IMR-90 (cell line): Measurements from ENCODE around the gene TRAF7. TPM values are rescaled to one million over a fixed set of nuclear protein-coding genes. Genes with fewer than 3 reads are reported as not detected.

Experiments
- ATAC-seq: fragments of 200-7000 bp; cut with Tn5 transposase; 2 replicates; pipeline ENCODE4 v1.9.1; 2020; ENCODE audit warnings: low read depth, mild to moderate bottlenecking, moderate library complexity
- BruUV-seq: library from RNA; stranded (reverse); fragments of 400-500 nt; replicated peaks from 2 replicates; lab custom pipeline; 2021; lab: Mats Ljungman, UMichigan
- CTCF ChIA-PET: fragments of 300-600 bp; formaldehyde crosslinking; extraction: SDS; loops from one replicate; lab custom pipeline; 2021; ENCODE audit warnings: antibody characterized with exemption; lab: Yijun Ruan, JAX
- POLR2A ChIA-PET: fragments of 300-600 bp; sonication (Branson Sonifier 250); formaldehyde crosslinking; loops from one replicate; lab custom pipeline; 2022; ENCODE audit warnings: antibody characterized with exemption; ENCODE audit not compliant: unreplicated experiment; lab: Charles Lee
- DNase-seq: peaks from one replicate; pipeline ENCODE4 v3.0.0; 2013
- H2AFZ ChIP-seq: replicated peaks from 2 replicates; pipeline ENCODE3; 2013; ENCODE audit warnings: low read length, mild to moderate bottlenecking; ENCODE audit not compliant: poor library complexity
- H2AK5ac ChIP-seq: 2 replicates; pipeline ENCODE4 v1.6.1; 2013; ENCODE audit warnings: low read depth, low read length, inconsistent platforms
- H2AK9ac ChIP-seq: replicated peaks from 2 replicates; pipeline ENCODE3; 2013; ENCODE audit warnings: mild to moderate bottlenecking, low read depth, low read length, moderate library complexity; ENCODE audit not compliant: poor library complexity
- H2BK120ac ChIP-seq: 2 replicates; pipeline ENCODE4 v1.6.1; 2013; ENCODE audit warnings: low read depth, low read length, inconsistent platforms
- H2BK15ac ChIP-seq: 3 replicates; pipeline ENCODE4 v1.6.1; 2013; ENCODE audit warnings: low read depth, low read length, inconsistent platforms
- H2BK20ac ChIP-seq: 2 replicates; pipeline ENCODE4 v1.6.1; 2013; ENCODE audit warnings: low read depth, mild to moderate bottlenecking, inconsistent platforms, low read length, moderate library complexity
- H2BK5ac ChIP-seq: 2 replicates; pipeline ENCODE4 v1.6.1; 2013; ENCODE audit warnings: mild to moderate bottlenecking, low read depth, low read length, inconsistent platforms; ENCODE audit not compliant: poor library complexity, severe bottlenecking
- H3K14ac ChIP-seq: replicated peaks from 2 replicates; pipeline ENCODE4 v1.6.1; 2013; ENCODE audit warnings: low read depth, low read length, inconsistent platforms
- H3K18ac ChIP-seq: 2 replicates; pipeline ENCODE4 v1.6.1; 2013; ENCODE audit warnings: low read depth, low read length, control low read depth
- H3K23ac ChIP-seq: 2 replicates; pipeline ENCODE4 v1.6.1; 2013; ENCODE audit warnings: low read depth, low read length, inconsistent platforms
- H3K27ac ChIP-seq: 2 replicates; pipeline ENCODE4 v1.5.1; 2013; ENCODE audit warnings: mild to moderate bottlenecking, control low read depth, low read length; ENCODE audit not compliant: insufficient read depth
- H3K27me3 ChIP-seq: 2 replicates; pipeline ENCODE4 v1.6.1; 2013; ENCODE audit warnings: low read length; ENCODE audit not compliant: control insufficient read depth, insufficient read depth
- H3K36me3 ChIP-seq: 2 replicates; pipeline ENCODE4 v1.6.1; 2013; ENCODE audit warnings: low read length, mixed read lengths; ENCODE audit not compliant: control insufficient read depth, insufficient read depth
- H3K4ac ChIP-seq: 2 replicates; pipeline ENCODE4 v1.6.1; 2013; ENCODE audit warnings: low read depth, low read length, inconsistent platforms
- H3K4me1 ChIP-seq: 2 replicates; pipeline ENCODE4 v1.6.1; 2013; ENCODE audit warnings: low read length, mixed read lengths; ENCODE audit not compliant: control insufficient read depth, insufficient read depth
- H3K4me2 ChIP-seq: 2 replicates; pipeline ENCODE4 v1.6.1; 2013; ENCODE audit warnings: low read depth, mild to moderate bottlenecking, control low read depth, low read length, moderate library complexity
- H3K4me3 ChIP-seq: 2 replicates; pipeline ENCODE4 v1.5.1; 2013; ENCODE audit warnings: low read depth, mild to moderate bottlenecking, control low read depth, low read length, moderate library complexity; ENCODE audit not compliant: insufficient read depth
- H3K56ac ChIP-seq: 2 replicates; pipeline ENCODE4 v1.6.1; 2013; ENCODE audit warnings: low read length, inconsistent platforms; ENCODE audit not compliant: insufficient read depth; ENCODE audit errors: extremely low read depth
- H3K79me1 ChIP-seq, 2 experiments: 2 replicates each; pipeline ENCODE4 v1.6.1; 2013; ENCODE audit warnings: low read length in 2 of 2, inconsistent platforms in 1 of 2, low read depth in 1 of 2
- H3K9ac ChIP-seq: 2 replicates; pipeline ENCODE4 v1.6.1; 2013; ENCODE audit warnings: low read depth, low read length, control low read depth
- H3K9me1 ChIP-seq: 2 replicates; pipeline ENCODE4 v1.6.1; 2013; ENCODE audit warnings: low read length, inconsistent platforms; ENCODE audit not compliant: insufficient read depth
- H3K9me3 ChIP-seq: 2 replicates; pipeline ENCODE4 v1.6.1; 2013; ENCODE audit warnings: low read length; ENCODE audit not compliant: control insufficient read depth, insufficient read depth
- H4K20me1 ChIP-seq: 2 replicates; pipeline ENCODE4 v1.6.1; 2013; ENCODE audit warnings: low read length, inconsistent platforms; ENCODE audit not compliant: insufficient read depth
- H4K5ac ChIP-seq: 2 replicates; pipeline ENCODE4 v1.6.1; 2013; ENCODE audit warnings: mild to moderate bottlenecking, low read depth, low read length, control low read depth
- H4K8ac ChIP-seq, 2 experiments: 2 replicates each; pipeline ENCODE4 v1.6.1; 2013; ENCODE audit warnings: low read depth in 2 of 2, low read length in 2 of 2, control low read depth in 1 of 2, inconsistent platforms in 1 of 2
- H4K91ac ChIP-seq: 2 replicates; pipeline ENCODE4 v1.6.1; 2013; ENCODE audit warnings: low read depth, low read length, inconsistent platforms; ENCODE audit not compliant: insufficient read depth
- BHLHE40 ChIP-seq: fragments of 150-350 bp; IDR thresholded peaks from 2 replicates; pipeline ENCODE4 v1.6.1; 2016; ENCODE audit warnings: mild to moderate bottlenecking, low read depth, low read length
- CEBPB ChIP-seq: IDR thresholded peaks from 2 replicates; pipeline ENCODE4 v1.6.1; 2012; ENCODE audit warnings: low read depth, low read length, improper control_type of control experiment
- ELK1 ChIP-seq: fragments of 150-350 bp; IDR thresholded peaks from 2 replicates; pipeline ENCODE4 v1.6.1; 2016; ENCODE audit warnings: low read depth, mild to moderate bottlenecking, low read length, moderate library complexity, borderline replicate concordance
- MAFK ChIP-seq: IDR thresholded peaks from 2 replicates; pipeline ENCODE4 v1.6.1; 2012; ENCODE audit warnings: low read depth, low read length, improper control_type of control experiment
- MAZ ChIP-seq: IDR thresholded peaks from 2 replicates; pipeline ENCODE4 v1.6.1; 2012; ENCODE audit warnings: low read depth, mild to moderate bottlenecking, low read length, improper control_type of control experiment, moderate library complexity, borderline replicate concordance
- POLR2A ChIP-seq: IDR thresholded peaks from 2 replicates; pipeline ENCODE4 v1.6.1; 2012; ENCODE audit warnings: mild to moderate bottlenecking, low read depth, low read length
- RAD21 ChIP-seq: IDR thresholded peaks from 2 replicates; pipeline ENCODE4 v1.6.1; 2012; ENCODE audit warnings: low read length, improper control_type of control experiment
- USF2 ChIP-seq: fragments of 150-350 bp; IDR thresholded peaks from 2 replicates; pipeline ENCODE4 v1.6.1; 2017; ENCODE audit warnings: mild to moderate bottlenecking, antibody characterized with exemption, low read length, low read depth
- WGBS, 2 experiments: methylation state at CpG; one replicate each; pipeline versions ENCODE4 v1.1.5 to v1.1.7; 2013; ENCODE audit warnings: missing lambda C conversion rate in 2 of 2; ENCODE audit not compliant: insufficient read length in 1 of 2; ENCODE audit errors: extremely low coverage in 2 of 2; 5-methylcytosine and 5-hydroxymethylcytosine counted together
- dilution Hi-C: fragments of 300-500 bp; cut with HindIII; formaldehyde crosslinking; loops from one replicate; pipeline ENCODE4 v1.14.3; 2018; ENCODE audit warnings: low sequenced_read_pairs; ENCODE audit not compliant: unreplicated experiment
- in situ Hi-C: fragments of 300-500 bp; cut with MboI; formaldehyde crosslinking; loops from 3 replicates; pipeline ENCODE4 v1.14.3; 2019; ENCODE audit warnings: low sequenced_read_pairs, inconsistent platforms, mixed read lengths
- intact Hi-C: fragments of 100-400 bp; cut with micrococcal nuclease; formaldehyde crosslinking; loops from 2 replicates; pipeline ENCODE4 v1.10.0; 2022
- polyA plus RNA-seq, 3 experiments: library from polyadenylated mRNA; depleted of rRNA; stranded (reverse); fragments of >200 nt; gene quantifications; 2 replicates each; pipeline ENCODE4 v1.2.3, GENCODE V29; 2012; ENCODE audit warnings: low replicate concordance in 1 of 3
- total RNA-seq: library from RNA; depleted of rRNA; stranded (reverse); fragments of >200 nt; gene quantifications from 2 replicates; pipeline ENCODE4 v1.2.3, GENCODE V29; 2012

TRAF7 gene
- total and polyA plus RNA-seq, 2 of the 4 experiments (the other 2 are of a cell fraction): 29.6 to 52.6 TPM

DNA sequence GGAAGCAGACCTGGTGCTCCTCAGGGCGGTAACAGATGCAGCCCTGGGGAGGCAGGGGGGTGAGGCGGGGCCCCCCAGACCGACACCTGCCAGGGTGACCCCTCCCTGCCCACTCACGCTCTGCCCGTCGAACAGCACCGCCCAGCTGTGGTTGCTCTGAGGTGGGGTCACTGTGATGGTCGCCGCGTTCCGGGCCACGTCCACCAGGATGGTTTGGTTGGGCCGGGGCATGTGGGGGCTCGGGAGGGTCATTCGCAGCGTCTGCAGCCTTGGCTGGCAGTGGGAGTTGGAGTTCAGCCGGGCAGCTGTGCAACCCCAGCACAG is 54.4 kb downstream of the TRAF7 start:
- H3K9me3 ChIP-seq: no peaks in the 10 kb centered on the region
- H3K56ac ChIP-seq: no peak overlapping the region
- H2BK20ac ChIP-seq: no peak overlapping the region
- DNase-seq (no peak), ATAC-seq (no peak)
- peaks cover 28% of the 10 kb centered on the region for H3K36me3 ChIP-seq
- no peak overlapping the region for H4K8ac ChIP-seq
- H3K27me3 ChIP-seq: no peaks in the 10 kb centered on the region
- no peak overlapping the region for H3K4ac ChIP-seq
- WGBS, 2 experiments: 94% methylated on average over 10 of the region's 17 CpGs; no CpG with 5 or more reads in 1 of the 2 experiments
- no peak overlapping the region for H2AK5ac ChIP-seq
- ChIA-PET POLR2A (no interaction called here), CTCF (no interaction called here)
- H4K5ac ChIP-seq: no peak overlapping the region
- H3K27ac ChIP-seq: no peak overlapping the region
- no peak for TF ChIP-seq MAFK
- no peak for TF ChIP-seq BHLHE40
- no peak for TF ChIP-seq CEBPB
- no peak for TF ChIP-seq MAZ
- TF ChIP-seq RAD21: no peak
- TF ChIP-seq USF2: no peak
- no peak for TF ChIP-seq POLR2A
- TF ChIP-seq ELK1: no peak
- H3K14ac ChIP-seq: no peak overlapping the region
- peaks cover 27 to 51% of the 10 kb centered on the region in 2 experiments for H3K79me1 ChIP-seq
- H3K9ac ChIP-seq: no peak overlapping the region
- H2BK120ac ChIP-seq: no peak overlapping the region
- H4K91ac ChIP-seq: no peak overlapping the region
- no peak overlapping the region for H2BK5ac ChIP-seq
- peaks cover 12% of the 10 kb centered on the region for H3K4me1 ChIP-seq
- no peak overlapping the region for H3K23ac ChIP-seq
- H3K4me2 ChIP-seq: no peak overlapping the region
- intact Hi-C loops: no loop called here
- H3K4me3 ChIP-seq: no peak overlapping the region
- H3K18ac ChIP-seq: no peak overlapping the region
- dilution Hi-C loops: no loop called here
- no peak overlapping the region for H2BK15ac ChIP-seq
- H2AFZ ChIP-seq: no peak overlapping the region
- in situ Hi-C loops: no loop called here
- no TSS peak for BruUV-seq
- peaks cover 16% of the 10 kb centered on the region for H4K20me1 ChIP-seq
- 0 out of 2 replicates have a peak, but pooled peaks cover 3% of the 10 kb centered on the region for H3K9me1 ChIP-seq
- H2AK9ac ChIP-seq: peak overlapping the region; percentile 72
